SK-N-SH treated with all-trans-retinoic acid at 6 μM for 48 hours (cell line): Measurements from ENCODE around the gene TRAF1.

Source experiments
- BACH2 ChIP-seq: fragments of 250-450 bp; sonication (Bioruptor Pico); IDR thresholded peaks from 2 replicates; pipeline ENCODE4 v1.9.0; 2021; ENCODE audit warnings: mild to moderate bottlenecking, borderline replicate concordance
- CSDC2 ChIP-seq: fragments of 250-450 bp; sonication (Bioruptor Pico); IDR thresholded peaks from 2 replicates; pipeline ENCODE4 v1.5.0; 2020; ENCODE audit warnings: mild to moderate bottlenecking, moderate library complexity
- PATZ1 ChIP-seq: fragments of 250-450 bp; sonication (Bioruptor Pico); IDR thresholded peaks from 2 replicates; pipeline ENCODE4 v1.8.0; 2020; ENCODE audit warnings: mild to moderate bottlenecking, moderate library complexity, borderline replicate concordance
- SNAI2 ChIP-seq: fragments of 250-450 bp; sonication (Bioruptor Pico); IDR thresholded peaks from 2 replicates; pipeline ENCODE4 v1.5.0; 2020; ENCODE audit warnings: mild to moderate bottlenecking, moderate library complexity
- TCF4 ChIP-seq: fragments of 250-450 bp; sonication (Bioruptor Pico); IDR thresholded peaks from 2 replicates; pipeline ENCODE4 v1.8.0; 2021; ENCODE audit warnings: mild to moderate bottlenecking, moderate library complexity, borderline replicate concordance
- TOX ChIP-seq: fragments of 250-450 bp; sonication (Bioruptor Pico); IDR thresholded peaks from 2 replicates; pipeline ENCODE4 v1.8.0; 2021; ENCODE audit warnings: mild to moderate bottlenecking, moderate library complexity, borderline replicate concordance
- ZFP30 ChIP-seq: fragments of 450-650 bp; formaldehyde crosslinking; IDR thresholded peaks from 2 replicates; pipeline ENCODE4 v1.5.0; 2022; ENCODE audit warnings: mild to moderate bottlenecking, moderate library complexity
- ZNF70 ChIP-seq: fragments of 450-650 bp; formaldehyde crosslinking; IDR thresholded peaks from 2 replicates; pipeline ENCODE4 v1.5.0; 2020; ENCODE audit warnings: mild to moderate bottlenecking, moderate library complexity
- ZNF8 ChIP-seq: fragments of 450-650 bp; formaldehyde crosslinking; IDR thresholded peaks from 2 replicates; pipeline ENCODE4 v1.5.0; 2020; ENCODE audit warnings: mild to moderate bottlenecking, moderate library complexity
- TF ChIP-seq, protein P1 (sequence below): fragments of 250-450 bp; sonication (Bioruptor Pico); IDR thresholded peaks from 2 replicates; pipeline ENCODE4 v1.5.0; 2020; ENCODE audit warnings: mild to moderate bottlenecking, moderate library complexity
- TF ChIP-seq, protein P2 (sequence below): fragments of 250-450 bp; sonication (Bioruptor Pico); IDR thresholded peaks from 2 replicates; pipeline ENCODE4 v1.5.1; 2021; ENCODE audit warnings: mild to moderate bottlenecking, moderate library complexity

DNA sequence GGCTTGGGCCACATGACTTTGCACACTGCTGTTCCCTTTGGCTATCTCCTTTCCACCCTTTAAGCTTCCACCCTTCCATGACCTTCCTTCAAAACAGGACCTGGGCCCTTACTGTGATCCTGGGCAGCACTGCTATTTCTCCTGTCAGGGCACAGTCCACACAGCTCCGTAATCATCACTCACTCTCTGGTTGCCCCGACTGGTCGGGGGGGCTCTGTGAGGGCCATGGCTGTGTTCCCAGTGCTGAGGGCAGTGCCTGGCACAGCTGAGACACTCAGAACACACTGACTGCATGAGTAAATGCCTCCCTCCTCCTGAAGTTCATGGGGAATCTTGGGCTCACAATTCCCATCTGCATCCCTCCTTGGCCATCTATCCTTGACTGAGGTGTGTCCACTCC lies 12.2 kb downstream of the TRAF1 start:
- TF ChIP-seq CSDC2 (CRISPR knock-in tag) (no peak), TOX (CRISPR knock-in tag) (no peak), ZNF8 (CRISPR knock-in tag) (no peak), TCF4 (CRISPR knock-in tag) (no peak), BACH2 (no peak), ZFP30 (CRISPR knock-in tag) (no peak), PATZ1 (CRISPR knock-in tag) (no peak), SNAI2 (CRISPR knock-in tag) (no peak), ZNF70 (CRISPR knock-in tag) (no peak)
- TF ChIP-seq, protein P1, sequence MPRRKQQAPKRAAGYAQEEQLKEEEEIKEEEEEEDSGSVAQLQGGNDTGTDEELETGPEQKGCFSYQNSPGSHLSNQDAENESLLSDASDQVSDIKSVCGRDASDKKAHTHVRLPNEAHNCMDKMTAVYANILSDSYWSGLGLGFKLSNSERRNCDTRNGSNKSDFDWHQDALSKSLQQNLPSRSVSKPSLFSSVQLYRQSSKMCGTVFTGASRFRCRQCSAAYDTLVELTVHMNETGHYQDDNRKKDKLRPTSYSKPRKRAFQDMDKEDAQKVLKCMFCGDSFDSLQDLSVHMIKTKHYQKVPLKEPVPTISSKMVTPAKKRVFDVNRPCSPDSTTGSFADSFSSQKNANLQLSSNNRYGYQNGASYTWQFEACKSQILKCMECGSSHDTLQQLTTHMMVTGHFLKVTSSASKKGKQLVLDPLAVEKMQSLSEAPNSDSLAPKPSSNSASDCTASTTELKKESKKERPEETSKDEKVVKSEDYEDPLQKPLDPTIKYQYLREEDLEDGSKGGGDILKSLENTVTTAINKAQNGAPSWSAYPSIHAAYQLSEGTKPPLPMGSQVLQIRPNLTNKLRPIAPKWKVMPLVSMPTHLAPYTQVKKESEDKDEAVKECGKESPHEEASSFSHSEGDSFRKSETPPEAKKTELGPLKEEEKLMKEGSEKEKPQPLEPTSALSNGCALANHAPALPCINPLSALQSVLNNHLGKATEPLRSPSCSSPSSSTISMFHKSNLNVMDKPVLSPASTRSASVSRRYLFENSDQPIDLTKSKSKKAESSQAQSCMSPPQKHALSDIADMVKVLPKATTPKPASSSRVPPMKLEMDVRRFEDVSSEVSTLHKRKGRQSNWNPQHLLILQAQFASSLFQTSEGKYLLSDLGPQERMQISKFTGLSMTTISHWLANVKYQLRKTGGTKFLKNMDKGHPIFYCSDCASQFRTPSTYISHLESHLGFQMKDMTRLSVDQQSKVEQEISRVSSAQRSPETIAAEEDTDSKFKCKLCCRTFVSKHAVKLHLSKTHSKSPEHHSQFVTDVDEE (CRISPR knock-in tag), result no peak
- TF ChIP-seq, protein P2, sequence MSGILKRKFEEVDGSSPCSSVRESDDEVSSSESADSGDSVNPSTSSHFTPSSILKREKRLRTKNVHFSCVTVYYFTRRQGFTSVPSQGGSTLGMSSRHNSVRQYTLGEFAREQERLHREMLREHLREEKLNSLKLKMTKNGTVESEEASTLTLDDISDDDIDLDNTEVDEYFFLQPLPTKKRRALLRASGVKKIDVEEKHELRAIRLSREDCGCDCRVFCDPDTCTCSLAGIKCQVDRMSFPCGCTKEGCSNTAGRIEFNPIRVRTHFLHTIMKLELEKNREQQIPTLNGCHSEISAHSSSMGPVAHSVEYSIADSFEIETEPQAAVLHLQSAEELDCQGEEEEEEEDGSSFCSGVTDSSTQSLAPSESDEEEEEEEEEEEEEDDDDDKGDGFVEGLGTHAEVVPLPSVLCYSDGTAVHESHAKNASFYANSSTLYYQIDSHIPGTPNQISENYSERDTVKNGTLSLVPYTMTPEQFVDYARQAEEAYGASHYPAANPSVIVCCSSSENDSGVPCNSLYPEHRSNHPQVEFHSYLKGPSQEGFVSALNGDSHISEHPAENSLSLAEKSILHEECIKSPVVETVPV (CRISPR knock-in tag), result no peak
